HCEC 1CT (cell line): ENCODE results near the gene UNC45A.
"Not testable (repeated sequence)": the region's sequence is repeated elsewhere in the genome, so short reads cannot be mapped to it uniquely, and the experiment has no call there.

Source experiments
- DNase-seq: peaks from one replicate; pipeline ENCODE4 v3.0.0-alpha.2; 2017

The UNC45A gene

DNA sequence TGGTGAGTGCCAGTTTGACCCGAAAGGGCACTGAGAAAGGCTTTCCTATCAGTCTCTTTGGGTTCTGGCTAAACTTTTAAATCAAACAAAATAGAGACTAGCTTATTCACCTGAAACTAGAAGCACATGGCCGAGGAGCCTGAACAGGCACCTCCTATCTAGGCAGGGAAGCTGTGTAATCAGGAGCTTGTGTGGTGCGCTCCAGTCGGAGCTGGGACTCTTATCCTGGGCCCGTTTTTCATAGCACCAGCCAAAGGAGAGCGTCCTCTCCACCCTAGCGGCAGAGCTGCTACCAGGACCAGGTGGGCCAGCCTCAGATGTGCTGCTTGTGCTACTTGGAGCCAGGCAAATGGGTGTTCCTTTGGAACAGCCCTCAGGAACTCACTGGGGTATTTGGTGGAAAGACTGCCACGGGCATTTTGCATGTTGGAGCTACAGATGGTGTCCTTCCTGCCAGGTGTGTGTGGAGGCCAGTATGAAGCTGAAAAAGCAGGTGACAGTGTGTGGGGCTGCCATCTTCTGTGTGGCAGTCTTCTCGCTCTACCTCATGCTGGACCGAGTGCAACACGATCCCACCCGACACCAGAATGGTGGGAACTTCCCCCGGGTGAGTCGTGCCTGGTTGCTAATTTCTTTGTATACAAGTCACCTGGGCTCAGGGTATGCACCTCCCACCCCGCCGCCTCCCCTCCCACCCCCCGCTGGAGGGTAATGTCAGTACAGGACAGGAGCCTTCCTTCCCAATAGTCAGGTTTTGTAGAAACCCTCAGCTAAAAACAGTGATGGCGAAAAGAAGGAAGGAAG lies 31.1 kb upstream of the UNC45A start:
- DNase-seq: no peak

- DNase-seq: no peak
Observed at GRCh38 chr15:90904746-90905145, 30.3 kb upstream of the UNC45A start.

GRCh38 chr15:90905306-90906180 lies 29.5 kb upstream of the UNC45A start:
- no peak for DNase-seq

DNA sequence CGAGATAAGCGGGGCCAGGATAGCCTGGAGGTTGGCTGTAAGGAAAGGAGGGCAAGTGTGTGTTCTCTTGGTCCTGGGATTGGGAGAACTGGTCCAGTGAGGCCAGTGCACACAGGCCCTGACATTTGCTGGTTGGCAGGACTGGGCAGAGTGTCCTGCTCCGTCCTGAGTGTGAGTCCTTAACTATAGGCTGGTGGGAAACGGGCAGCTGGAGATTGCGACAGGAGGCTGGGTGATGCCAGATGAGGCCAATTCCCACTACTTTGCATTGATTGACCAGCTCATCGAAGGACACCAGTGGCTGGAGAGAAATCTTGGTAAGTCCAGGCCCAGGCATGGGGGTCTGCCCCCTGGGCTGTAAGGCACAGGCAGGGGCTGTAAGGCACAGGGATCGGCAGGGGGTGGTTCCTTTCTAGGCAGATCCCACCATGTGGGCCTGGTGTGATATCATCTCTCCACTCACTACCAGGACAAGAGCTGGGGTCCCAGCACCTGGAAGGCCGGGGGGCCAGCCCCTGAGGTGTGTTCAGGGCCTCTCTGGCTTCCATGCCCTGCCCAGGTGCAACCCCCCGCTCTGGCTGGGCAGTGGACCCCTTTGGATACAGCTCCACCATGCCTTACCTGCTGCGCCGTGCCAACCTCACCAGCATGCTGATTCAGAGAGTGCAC lies 28.8 kb upstream of the UNC45A start:
- DNase-seq: no peak

GRCh38 chr15:90907051-90907660 lies 27.9 kb upstream of the UNC45A start:
- no peak for DNase-seq

DNA sequence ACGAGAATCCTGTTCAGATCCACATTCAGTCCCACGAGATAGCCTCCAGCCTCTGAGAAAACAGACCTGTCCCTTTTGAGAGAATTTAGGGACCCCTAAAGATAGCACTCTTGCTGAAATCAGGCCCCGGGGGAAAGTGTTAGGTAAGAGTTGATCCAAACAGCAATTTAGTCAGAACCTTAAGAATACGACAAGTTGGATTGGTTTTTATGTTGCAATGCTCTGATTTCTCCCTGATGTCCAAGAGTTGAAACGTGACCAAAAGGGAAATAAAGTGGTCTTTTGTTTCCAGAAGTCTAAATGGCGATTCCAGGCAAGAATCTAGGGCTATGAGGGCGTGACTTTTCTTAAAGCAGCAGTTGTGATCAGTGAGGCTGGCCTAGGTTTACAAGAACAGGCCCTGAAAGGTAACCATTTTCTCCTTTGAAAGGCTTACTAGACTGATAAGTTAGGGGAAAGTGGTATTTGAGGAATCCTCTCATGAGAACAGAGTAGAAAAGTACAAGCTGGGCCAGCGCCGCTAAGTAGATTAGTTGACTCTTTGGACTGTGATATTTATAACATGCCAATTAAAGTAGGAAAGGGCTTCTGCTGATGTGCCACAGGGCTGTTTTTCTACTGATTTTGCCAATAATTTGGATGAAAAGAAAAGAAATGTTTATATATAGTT lies 27.1 kb upstream of the UNC45A start:
- DNase-seq: no peak

DNA sequence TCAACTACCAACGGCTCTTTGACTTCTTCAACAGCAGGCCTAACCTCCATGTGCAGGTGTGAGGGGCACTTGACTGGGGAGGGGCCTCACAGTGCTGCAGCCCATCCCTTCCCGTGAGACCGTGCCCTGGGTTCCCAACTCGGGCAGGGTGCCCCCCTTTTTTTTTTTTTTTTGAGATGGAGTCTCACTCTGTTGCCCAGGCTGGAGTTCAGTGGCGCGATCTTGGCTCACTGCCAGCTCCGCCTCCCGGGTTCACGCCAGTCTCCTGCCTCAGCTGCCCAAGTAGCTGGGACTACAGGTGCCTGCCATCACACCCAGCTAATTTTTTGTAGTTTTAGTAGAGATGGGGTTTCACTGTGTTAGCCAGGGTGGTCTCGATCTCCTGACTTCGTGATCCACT lies 25.6 kb upstream of the UNC45A start:
- DNase-seq: not testable (repeated sequence)

GRCh38 chr15:90909976-90910375 lies 25.1 kb upstream of the UNC45A start:
- DNase-seq: no peak

DNA sequence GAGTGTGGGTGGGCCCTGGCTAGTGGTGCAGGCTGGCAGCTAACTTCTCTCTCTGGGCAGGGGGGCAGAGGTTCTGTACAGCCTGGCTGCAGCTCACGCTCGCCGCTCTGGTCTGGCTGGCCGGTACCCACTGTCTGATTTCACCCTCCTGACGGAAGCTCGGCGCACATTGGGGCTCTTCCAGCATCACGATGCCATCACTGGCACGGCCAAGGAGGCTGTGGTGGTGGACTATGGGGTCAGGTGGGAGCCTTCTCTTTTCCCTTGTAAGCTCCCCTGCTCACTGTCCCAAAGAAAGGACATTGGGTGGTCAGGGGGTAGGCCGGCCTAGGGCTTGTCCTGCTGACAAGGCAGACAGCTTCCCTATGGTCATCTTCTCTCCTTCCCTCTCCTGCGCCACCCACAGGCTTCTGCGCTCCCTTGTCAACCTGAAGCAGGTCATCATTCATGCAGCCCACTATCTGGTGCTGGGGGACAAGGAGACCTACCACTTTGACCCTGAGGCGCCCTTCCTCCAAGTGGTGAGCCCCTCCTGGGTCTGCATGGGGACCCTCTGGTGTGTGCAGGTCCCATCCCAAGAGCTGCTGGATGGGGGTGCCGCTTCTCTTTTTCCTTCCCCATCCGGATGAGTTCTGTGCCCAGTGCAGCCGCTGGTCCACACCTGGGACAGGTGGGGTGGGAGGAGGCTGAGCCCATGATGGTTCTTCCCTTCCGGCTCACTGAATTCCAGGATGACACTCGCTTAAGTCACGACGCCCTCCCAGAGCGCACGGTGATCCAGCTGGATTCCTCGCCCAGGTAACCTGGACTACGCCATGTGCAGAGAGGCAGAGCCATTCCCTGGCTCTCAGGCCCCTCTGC lies 24.4 kb upstream of the UNC45A start:
- DNase-seq: no peak

GRCh38 chr15:90911302-90911623 lies 23.8 kb upstream of the UNC45A start:
- DNase-seq: no peak

DNA sequence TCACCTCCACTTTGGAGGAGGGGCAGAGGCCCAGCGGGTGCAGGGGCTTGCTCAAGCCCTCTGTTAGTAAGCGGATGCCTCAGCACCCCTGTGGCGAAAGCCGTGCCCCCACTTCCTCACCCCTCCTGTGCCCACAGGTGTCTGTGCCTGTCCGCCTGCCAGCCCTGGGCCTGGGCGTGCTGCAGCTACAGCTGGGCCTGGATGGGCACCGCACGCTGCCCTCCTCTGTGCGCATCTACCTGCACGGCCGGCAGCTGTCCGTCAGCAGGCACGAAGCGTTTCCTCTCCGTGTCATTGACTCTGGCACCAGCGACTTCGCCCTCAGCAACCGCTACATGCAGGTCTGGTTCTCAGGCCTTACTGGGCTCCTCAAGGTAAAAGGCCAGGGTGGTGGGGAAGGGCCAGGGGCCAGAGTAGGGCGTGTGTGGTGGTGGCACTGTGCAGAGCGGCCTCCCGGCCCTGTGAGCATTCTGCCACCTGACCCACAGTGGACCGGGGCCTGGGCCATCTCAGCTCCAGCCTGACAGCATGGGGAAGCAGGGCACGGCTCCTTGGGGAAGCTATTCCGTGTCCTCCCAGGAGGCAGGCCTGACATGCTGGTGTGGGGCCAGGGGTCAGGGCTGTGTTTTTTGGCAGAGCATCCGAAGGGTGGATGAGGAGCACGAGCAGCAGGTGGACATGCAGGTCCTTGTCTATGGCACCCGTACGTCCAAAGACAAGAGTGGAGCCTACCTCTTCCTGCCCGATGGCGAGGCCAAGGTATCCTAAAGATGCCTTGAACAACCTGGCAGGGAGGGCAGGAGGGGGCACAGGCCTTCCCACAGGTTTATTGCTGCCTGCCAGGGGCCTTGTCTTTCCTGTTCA lies 22.9 kb upstream of the UNC45A start:
- DNase-seq: no peak

DNA sequence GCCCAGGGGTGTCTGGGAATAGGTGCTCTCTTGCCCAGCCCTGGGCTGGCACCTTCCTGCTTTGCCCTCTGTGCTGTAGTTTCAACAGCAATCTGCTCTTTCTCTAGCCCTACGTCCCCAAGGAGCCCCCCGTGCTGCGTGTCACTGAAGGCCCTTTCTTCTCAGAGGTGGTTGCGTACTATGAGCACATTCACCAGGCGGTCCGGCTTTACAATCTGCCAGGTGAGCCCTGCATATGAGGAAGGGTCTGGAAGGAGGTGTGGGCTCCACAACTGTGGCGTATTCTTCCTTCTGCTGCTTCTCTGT lies 22.4 kb upstream of the UNC45A start:
- DNase-seq: no peak

- no peak for DNase-seq
Observed at GRCh38 chr15:90913398-90913944, 21.6 kb upstream of the UNC45A start.

GRCh38 chr15:90914305-90915080 lies 20.6 kb upstream of the UNC45A start:
- no peak for DNase-seq

GRCh38 chr15:90915216-90915807 lies 19.8 kb upstream of the UNC45A start:
- no peak for DNase-seq

DNA sequence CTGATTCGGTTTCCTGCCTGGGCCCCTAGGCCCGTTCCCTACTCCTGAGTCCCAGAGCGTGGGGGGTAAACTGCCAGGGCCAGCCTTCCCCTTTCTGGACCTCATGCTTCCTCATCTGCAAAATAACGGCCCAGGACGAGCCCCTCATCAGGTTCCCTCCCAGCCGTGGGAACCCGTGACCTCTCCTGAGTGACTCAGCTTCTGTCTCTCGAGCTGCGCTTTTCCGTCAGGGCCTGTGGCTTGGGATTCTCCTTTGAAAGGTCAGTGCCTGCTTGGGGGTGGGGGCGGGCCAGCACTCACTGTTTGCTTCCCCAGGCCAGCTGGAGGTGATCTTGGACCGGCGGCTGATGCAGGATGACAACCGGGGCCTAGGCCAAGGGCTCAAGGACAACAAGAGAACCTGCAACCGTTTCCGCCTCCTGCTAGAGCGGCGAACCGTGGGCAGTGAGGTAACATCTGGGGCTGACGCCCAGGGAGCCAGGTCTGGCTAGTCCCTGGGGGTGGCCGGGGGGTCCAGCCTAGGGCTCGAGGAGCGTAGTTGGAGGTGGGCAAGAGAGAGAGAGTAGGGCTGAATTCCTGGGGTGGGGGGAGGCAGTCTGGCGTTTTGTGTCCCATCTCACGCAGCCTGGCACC lies 19.2 kb upstream of the UNC45A start:
- no peak for DNase-seq

- no peak for DNase-seq
Observed at GRCh38 chr15:90916461-90916860, 18.6 kb upstream of the UNC45A start.

DNA sequence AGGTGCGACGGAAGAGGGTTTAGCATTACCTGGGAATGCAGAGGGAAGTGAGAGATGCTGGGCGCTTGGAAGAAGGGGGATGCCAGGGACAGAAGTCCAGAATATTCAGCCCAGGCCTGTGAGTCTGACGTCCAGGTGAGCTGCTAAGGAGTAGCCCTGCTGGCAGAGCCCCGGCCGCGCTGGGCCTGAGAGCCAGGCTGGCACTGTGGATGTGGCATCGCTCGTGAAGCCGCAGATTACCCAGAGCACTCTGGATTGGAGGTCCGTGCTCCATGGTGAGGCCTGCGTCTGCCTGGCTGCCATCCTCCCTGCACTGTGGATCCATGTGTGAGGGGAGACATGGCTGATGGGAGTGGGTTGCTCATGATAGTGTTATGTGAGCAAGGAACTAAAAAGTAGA lies 17.5 kb upstream of the UNC45A start:
- DNase-seq: no peak
